ENCODE measurements around the gene TIGD3. TPM values are rescaled to one million over a fixed set of nuclear protein-coding genes. Genes with fewer than 3 reads are reported as not detected.
A peak's percentile ranks its signal among the peaks of the same experiment; 100 is the strongest.

TIGD3 gene
- total and polyA plus RNA-seq, 9 of the 15 experiments (the other 6 are each of a cell fraction or from before 2014, with no cell fraction given) = 0.06 to 1.3 (median 0.56) TPM

GRCh38 chr11:65382033-65382803 lies 27.7 kb downstream of the TIGD3 start, which contains the start of gene SLC25A45 (continued):
- TF ChIP-seq SAP30 (IDR thresholded peaks at IDR 0.05; ENCODE audit: borderline replicate concordance, insufficient read depth, low read depth, low read length, poor library complexity, severe bottlenecking) = no peak
- peak; percentile 95 for TF ChIP-seq CTBP1 (IDR thresholded peaks at IDR 0.05; ENCODE audit: borderline replicate concordance)
- TF ChIP-seq NUFIP1 (IDR thresholded peaks at IDR 0.05; ENCODE audit: partially characterized antibody) = peak; percentile 15
- TF ChIP-seq ILK (tag; IDR thresholded peaks at IDR 0.05; ENCODE audit: borderline replicate concordance, low read depth) = no peak
- TF ChIP-seq ZNF695 (CRISPR knock-in tag; IDR thresholded peaks at IDR 0.05) = peak; percentile 53; the same call in 1 of the 2 replicates
- TF ChIP-seq GATA2 (CRISPR knock-in tag; IDR thresholded peaks at IDR 0.05) = 0 out of 2 replicates have a peak, but pooled peaks have one; percentile 22
- peak; percentile 78 for TF ChIP-seq CREM (IDR thresholded peaks at IDR 0.05; ENCODE audit: low read depth)
- peak; percentile 89 for TF ChIP-seq ZNF263 (CRISPR knock-in tag; IDR thresholded peaks at IDR 0.05; ENCODE audit: borderline replicate concordance)
- TF ChIP-seq SREBF1 (IDR thresholded peaks at IDR 0.05; ENCODE audit: borderline replicate concordance, low read depth, low read length) = no peak
- TF ChIP-seq ZNF324 (CRISPR knock-in tag; IDR thresholded peaks at IDR 0.05) = no peak; the same call in 1 of the 2 replicates
- no peak for TF ChIP-seq RHOXF2B (CRISPR knock-in tag; conservative IDR thresholded peaks at IDR 0.05)
- no peak for TF ChIP-seq CHAMP1 (IDR thresholded peaks at IDR 0.05)
- TF ChIP-seq RUNX1 (IDR thresholded peaks at IDR 0.05; ENCODE audit: low read depth) = no peak
- peak; percentile 94 for TF ChIP-seq DEAF1 (CRISPR knock-in tag; IDR thresholded peaks at IDR 0.05)
- TF ChIP-seq ZKSCAN3 (CRISPR knock-in tag; IDR thresholded peaks at IDR 0.05) = no peak
- TF ChIP-seq DIDO1 (tag; IDR thresholded peaks at IDR 0.05; ENCODE audit: low read depth) = no peak
- TF ChIP-seq SIN3A (IDR thresholded peaks at IDR 0.05; ENCODE audit: borderline replicate concordance in 2 of 2, control insufficient read depth in 1 of 2, low read depth in 2 of 2, low read length in 2 of 2) = 0 out of 4 replicates have a peak, but pooled peaks of 1 of the 2 experiments have one; percentile 57
- TF ChIP-seq NRF1 (conservative IDR thresholded peaks at IDR 0.05 in 1 of 2, IDR thresholded peaks at IDR 0.05 in 1 of 2) = peak; percentile 56 to 61
- TF ChIP-seq XRCC5 (IDR thresholded peaks at IDR 0.05; ENCODE audit: low read depth, low read length) = peak; percentile 92
- TF ChIP-seq NR1H2 (CRISPR knock-in tag; IDR thresholded peaks at IDR 0.05) = 0 out of 2 replicates have a peak, but pooled peaks have one; percentile 70
- TF ChIP-seq MEF2D (tag; conservative IDR thresholded peaks at IDR 0.05; ENCODE audit: low read depth) = no peak
- TF ChIP-seq FOXM1 (IDR thresholded peaks at IDR 0.05; ENCODE audit: low read depth) = peak; percentile 32; the same call in 1 of the 2 replicates
- no peak; the same call in 1 of the 2 replicates for TF ChIP-seq FOXM1 (CRISPR knock-in tag; IDR thresholded peaks at IDR 0.05; ENCODE audit: low read depth)
- peak; percentile 100 for TF ChIP-seq FOSL1 (tag; conservative IDR thresholded peaks at IDR 0.05)
- peak; percentile 34; the same call in 1 of the 2 replicates for TF ChIP-seq SIN3B (IDR thresholded peaks at IDR 0.05; ENCODE audit: low read depth)
